ENCODE results near the gene EFL1. TPM values are rescaled to one million over a fixed set of nuclear protein-coding genes. Genes with fewer than 3 reads are reported as not detected.

EFL1 gene
- total and polyA plus RNA-seq, 2 experiments from 2014 or later: 15.4 to 46.4 TPM

- H3K79me2 ChIP-seq (replicated peaks; ENCODE audit: insufficient read depth): no peaks in the 10 kb centered on the region
These were observed 85.1 kb downstream of the EFL1 start for GRCh38 chr15:82177291-82178010.

More at GRCh38 chr15:82177291-82178010, 85.1 kb downstream of the EFL1 start:
- H3K4me3 ChIP-seq: no peak overlapping the region
- H2AFZ ChIP-seq: no peak overlapping the region
- H3K36me3 ChIP-seq (ENCODE audit: insufficient read depth): no peaks in the 10 kb centered on the region
- no peaks in the 10 kb centered on the region for H3K36me3 Mint-ChIP-seq (ENCODE audit: low read depth)
- ATAC-seq (peak; percentile 43; the same call in 2 of the 3 replicates), DNase-seq (ENCODE audit: low spot score) (no peak)
- no peaks in the 10 kb centered on the region for H3K9me2 ChIP-seq (ENCODE audit: insufficient read depth)
- no peak overlapping the region for H3K27ac ChIP-seq (ENCODE audit: low read depth)
- 0 out of 2 replicates have a peak, but pooled peaks cover 2% of the 10 kb centered on the region for H4K20me1 ChIP-seq (replicated peaks; ENCODE audit: insufficient read depth)
- H3K9me3 Mint-ChIP-seq: no peaks in the 10 kb centered on the region
- H3K4me1 Mint-ChIP-seq: peaks cover 3% of the 10 kb centered on the region; the same call in 1 of the 3 replicates
- no peak overlapping the region for H3K27ac Mint-ChIP-seq
- no peak for TF ChIP-seq NANOG (IDR thresholded peaks at IDR 0.05; ENCODE audit: borderline replicate concordance)
- TF ChIP-seq, protein P1, sequence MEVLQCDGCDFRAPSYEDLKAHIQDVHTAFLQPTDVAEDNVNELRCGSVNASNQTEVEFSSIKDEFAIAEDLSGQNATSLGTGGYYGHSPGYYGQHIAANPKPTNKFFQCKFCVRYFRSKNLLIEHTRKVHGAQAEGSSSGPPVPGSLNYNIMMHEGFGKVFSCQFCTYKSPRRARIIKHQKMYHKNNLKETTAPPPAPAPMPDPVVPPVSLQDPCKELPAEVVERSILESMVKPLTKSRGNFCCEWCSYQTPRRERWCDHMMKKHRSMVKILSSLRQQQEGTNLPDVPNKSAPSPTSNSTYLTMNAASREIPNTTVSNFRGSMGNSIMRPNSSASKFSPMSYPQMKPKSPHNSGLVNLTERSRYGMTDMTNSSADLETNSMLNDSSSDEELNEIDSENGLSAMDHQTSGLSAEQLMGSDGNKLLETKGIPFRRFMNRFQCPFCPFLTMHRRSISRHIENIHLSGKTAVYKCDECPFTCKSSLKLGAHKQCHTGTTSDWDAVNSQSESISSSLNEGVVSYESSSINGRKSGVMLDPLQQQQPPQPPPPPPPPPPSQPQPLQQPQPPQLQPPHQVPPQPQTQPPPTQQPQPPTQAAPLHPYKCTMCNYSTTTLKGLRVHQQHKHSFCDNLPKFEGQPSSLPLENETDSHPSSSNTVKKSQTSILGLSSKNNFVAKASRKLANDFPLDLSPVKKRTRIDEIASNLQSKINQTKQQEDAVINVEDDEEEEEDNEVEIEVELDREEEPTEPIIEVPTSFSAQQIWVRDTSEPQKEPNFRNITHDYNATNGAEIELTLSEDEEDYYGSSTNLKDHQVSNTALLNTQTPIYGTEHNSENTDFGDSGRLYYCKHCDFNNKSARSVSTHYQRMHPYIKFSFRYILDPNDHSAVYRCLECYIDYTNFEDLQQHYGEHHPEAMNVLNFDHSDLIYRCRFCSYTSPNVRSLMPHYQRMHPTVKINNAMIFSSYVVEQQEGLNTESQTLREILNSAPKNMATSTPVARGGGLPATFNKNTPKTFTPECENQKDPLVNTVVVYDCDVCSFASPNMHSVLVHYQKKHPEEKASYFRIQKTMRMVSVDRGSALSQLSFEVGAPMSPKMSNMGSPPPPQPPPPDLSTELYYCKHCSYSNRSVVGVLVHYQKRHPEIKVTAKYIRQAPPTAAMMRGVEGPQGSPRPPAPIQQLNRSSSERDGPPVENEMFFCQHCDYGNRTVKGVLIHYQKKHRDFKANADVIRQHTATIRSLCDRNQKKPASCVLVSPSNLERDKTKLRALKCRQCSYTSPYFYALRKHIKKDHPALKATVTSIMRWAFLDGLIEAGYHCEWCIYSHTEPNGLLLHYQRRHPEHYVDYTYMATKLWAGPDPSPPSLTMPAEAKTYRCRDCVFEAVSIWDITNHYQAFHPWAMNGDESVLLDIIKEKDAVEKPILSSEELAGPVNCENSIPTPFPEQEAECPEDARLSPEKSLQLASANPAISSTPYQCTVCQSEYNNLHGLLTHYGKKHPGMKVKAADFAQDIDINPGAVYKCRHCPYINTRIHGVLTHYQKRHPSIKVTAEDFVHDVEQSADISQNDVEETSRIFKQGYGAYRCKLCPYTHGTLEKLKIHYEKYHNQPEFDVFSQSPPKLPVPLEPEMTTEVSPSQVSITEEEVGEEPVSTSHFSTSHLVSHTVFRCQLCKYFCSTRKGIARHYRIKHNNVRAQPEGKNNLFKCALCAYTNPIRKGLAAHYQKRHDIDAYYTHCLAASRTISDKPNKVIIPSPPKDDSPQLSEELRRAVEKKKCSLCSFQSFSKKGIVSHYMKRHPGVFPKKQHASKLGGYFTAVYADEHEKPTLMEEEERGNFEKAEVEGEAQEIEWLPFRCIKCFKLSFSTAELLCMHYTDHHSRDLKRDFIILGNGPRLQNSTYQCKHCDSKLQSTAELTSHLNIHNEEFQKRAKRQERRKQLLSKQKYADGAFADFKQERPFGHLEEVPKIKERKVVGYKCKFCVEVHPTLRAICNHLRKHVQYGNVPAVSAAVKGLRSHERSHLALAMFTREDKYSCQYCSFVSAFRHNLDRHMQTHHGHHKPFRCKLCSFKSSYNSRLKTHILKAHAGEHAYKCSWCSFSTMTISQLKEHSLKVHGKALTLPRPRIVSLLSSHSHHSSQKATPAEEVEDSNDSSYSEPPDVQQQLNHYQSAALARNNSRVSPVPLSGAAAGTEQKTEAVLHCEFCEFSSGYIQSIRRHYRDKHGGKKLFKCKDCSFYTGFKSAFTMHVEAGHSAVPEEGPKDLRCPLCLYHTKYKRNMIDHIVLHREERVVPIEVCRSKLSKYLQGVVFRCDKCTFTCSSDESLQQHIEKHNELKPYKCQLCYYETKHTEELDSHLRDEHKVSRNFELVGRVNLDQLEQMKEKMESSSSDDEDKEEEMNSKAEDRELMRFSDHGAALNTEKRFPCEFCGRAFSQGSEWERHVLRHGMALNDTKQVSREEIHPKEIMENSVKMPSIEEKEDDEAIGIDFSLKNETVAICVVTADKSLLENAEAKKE (CRISPR knock-in tag; IDR thresholded peaks at IDR 0.05): no peak
- TF ChIP-seq CREB1 (CRISPR knock-in tag; IDR thresholded peaks at IDR 0.05; ENCODE audit: low read depth): no peak
- no peak for TF ChIP-seq ZNF331 (CRISPR knock-in tag; IDR thresholded peaks at IDR 0.05; ENCODE audit: low read depth)
- no peak for TF ChIP-seq ZNF114 (CRISPR knock-in tag; IDR thresholded peaks at IDR 0.05)
- no peak for TF ChIP-seq EZH2 (IDR thresholded peaks at IDR 0.05; ENCODE audit: low read depth, unreplicated experiment)
- TF ChIP-seq POLR2AphosphoS5 (IDR thresholded peaks at IDR 0.05; ENCODE audit: low read depth): no peak
- TF ChIP-seq, protein P2, sequence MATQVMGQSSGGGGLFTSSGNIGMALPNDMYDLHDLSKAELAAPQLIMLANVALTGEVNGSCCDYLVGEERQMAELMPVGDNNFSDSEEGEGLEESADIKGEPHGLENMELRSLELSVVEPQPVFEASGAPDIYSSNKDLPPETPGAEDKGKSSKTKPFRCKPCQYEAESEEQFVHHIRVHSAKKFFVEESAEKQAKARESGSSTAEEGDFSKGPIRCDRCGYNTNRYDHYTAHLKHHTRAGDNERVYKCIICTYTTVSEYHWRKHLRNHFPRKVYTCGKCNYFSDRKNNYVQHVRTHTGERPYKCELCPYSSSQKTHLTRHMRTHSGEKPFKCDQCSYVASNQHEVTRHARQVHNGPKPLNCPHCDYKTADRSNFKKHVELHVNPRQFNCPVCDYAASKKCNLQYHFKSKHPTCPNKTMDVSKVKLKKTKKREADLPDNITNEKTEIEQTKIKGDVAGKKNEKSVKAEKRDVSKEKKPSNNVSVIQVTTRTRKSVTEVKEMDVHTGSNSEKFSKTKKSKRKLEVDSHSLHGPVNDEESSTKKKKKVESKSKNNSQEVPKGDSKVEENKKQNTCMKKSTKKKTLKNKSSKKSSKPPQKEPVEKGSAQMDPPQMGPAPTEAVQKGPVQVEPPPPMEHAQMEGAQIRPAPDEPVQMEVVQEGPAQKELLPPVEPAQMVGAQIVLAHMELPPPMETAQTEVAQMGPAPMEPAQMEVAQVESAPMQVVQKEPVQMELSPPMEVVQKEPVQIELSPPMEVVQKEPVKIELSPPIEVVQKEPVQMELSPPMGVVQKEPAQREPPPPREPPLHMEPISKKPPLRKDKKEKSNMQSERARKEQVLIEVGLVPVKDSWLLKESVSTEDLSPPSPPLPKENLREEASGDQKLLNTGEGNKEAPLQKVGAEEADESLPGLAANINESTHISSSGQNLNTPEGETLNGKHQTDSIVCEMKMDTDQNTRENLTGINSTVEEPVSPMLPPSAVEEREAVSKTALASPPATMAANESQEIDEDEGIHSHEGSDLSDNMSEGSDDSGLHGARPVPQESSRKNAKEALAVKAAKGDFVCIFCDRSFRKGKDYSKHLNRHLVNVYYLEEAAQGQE (IDR thresholded peaks at IDR 0.05; ENCODE audit: unreplicated experiment): no peak
- TF ChIP-seq JUNB (IDR thresholded peaks at IDR 0.05; ENCODE audit: unreplicated experiment): no peak
- no peak for TF ChIP-seq ETS1 (IDR thresholded peaks at IDR 0.05)
- no peak overlapping the region for H3K4me3 Mint-ChIP-seq
- no peak overlapping the region for H3K4me2 ChIP-seq
- no peaks in the 10 kb centered on the region for H3K27me3 ChIP-seq (ENCODE audit: insufficient read depth)
- H3F3A ChIP-seq (replicated peaks; ENCODE audit: low read depth): no peaks in the 10 kb centered on the region
- no peaks in the 10 kb centered on the region for H3K27me3 Mint-ChIP-seq (ENCODE audit: insufficient read depth, low read depth, poor library complexity)
- peaks cover 8% of the 10 kb centered on the region for H3K4me1 ChIP-seq (ENCODE audit: insufficient read depth)

Data from GM23338 (cell line).